Colon (tissue), 2 donors: ENCODE data around the gene AQP12A.
"Not testable (repeated sequence)": the region's sequence is repeated elsewhere in the genome, so short reads cannot be mapped to it uniquely, and the experiment has no call there.

ENCODE experiments used
- FAIRE-seq: peaks from 2 replicates; lab custom pipeline; 2012; peaks lifted over from hg19 to GRCh38; lab: Jason Lieb, UNC
- donor health status: control.
- donor health status: control.

Gene AQP12A, protein sequence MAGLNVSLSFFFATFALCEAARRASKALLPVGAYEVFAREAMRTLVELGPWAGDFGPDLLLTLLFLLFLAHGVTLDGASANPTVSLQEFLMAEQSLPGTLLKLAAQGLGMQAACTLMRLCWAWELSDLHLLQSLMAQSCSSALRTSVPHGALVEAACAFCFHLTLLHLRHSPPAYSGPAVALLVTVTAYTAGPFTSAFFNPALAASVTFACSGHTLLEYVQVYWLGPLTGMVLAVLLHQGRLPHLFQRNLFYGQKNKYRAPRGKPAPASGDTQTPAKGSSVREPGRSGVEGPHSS

GRCh38 chr2:240691631-240692420, at the start of gene AQP12A:
AQP12A (plus strand) TSS chr2:240691866; CDS start chr2:240691914, 48 bp downstream.
- not testable (repeated sequence) for FAIRE-seq

- no peak for FAIRE-seq
These were observed 49.4 kb upstream of the AQP12A start for GRCh38 chr2:240642061-240642805.

DNA sequence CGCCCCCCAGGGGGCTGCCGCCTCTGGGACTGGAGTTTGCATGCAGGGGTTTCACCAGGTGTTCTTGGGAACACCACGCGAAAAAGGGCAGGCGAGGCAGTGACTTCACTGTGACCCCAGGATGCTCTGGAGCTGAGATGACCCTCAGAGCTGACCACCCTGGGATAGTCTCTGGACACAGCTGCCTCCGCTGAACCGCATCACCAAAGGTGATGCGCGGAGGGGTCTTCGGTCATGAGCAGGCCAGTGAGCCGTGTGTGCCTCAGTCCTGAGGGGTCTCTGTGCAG, 48.9 kb upstream of the AQP12A start:
- no peak for FAIRE-seq

DNA sequence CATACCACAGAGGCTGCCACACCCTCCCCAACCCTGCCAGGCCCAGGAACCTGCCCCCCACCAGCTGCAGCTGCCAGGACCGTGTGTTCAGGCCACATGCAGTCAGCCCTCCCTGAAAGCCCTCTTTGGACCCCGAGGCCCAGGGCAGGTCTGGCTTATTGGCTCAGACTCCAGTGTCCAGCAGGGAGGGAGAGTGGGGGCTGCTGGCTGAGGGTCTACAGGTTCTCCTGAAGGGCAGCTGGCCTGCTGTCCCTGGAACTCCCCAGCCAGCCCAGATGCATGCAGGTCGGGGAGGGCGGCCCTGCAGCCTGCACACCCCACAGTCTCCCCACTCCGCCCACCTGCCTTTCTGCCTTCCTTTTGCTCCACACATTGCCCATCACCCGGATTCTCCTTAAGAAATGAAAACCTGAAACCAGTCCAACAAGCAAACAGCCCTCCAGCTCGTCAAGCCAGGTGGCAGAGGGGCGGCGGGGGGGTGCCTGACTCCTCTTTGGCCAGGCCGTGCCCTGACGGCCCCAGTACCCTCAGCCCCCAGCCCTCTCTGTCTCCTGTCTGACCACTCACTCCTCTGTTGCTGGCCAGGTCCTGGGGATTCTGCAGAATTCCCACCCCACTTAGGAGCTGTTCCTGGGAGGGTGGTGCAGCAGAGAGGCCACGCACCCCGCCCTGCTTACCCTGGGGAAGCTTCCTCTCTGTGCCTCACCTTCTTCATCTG, 48.4 kb upstream of the AQP12A start:
- FAIRE-seq, result no peak

DNA sequence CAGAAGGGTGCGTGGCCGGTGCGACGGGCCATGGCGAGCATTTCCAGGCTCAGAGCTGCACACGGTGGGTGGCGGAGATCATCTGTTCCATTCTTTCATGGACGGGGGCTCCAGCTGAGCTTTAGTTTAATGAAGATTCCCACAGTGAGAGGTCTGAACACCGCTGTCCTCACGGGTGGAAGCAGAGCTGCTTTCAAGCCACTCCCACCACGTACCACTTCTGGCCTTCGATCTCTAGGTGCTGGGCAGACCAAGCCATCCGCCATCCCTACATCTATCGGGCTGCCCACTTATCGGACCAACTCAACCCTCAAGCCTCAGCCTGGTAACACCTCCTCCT, 47.9 kb upstream of the AQP12A start:
- FAIRE-seq, result no peak

DNA sequence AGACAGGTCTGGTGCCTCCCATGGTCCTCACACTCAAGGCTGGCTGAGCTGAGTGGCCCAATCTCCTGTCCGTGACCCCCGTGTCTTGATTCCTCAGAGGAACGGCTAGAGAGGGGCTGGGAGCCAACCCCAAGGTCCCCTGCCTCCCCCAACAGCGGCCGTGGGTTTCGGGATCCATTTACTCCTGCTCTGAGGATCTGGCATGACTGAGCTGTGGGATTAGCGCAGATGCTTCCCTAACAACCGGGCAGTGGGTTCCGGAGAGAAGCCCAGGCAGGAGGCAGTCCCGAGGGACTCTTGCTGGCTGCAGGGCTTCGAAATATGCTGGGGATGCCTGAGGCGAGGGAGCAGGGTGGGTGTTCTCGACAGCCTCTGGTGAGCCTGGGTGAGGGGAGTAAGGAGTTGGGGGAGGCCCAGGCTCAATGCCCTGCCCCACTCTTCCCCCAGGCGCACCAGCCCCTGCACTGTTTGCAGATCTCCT, 47.5 kb upstream of the AQP12A start:
- FAIRE-seq, result no peak

- no peak for FAIRE-seq
These were observed 46.8 kb upstream of the AQP12A start for GRCh38 chr2:240644859-240645301.

- no peak for FAIRE-seq
These were observed 46.3 kb upstream of the AQP12A start for GRCh38 chr2:240645346-240645745.

DNA sequence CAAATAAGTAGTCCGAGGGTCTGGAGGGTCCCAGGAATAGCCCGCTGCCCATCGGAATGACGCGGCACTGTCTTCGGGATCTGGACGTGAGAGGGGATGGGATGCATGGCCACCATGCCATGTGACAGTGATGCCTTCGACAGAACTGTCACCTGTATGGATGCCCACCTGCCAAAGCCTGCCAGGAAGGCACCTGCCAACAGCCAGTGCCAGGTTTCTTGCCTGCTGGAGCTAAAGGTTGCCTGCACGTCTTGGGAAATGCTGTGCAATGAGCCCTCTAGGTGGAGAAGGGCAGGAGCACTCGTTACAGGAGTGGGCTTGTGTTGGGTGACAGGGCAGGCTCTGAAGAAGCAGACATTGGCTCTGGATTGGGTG, 45.9 kb upstream of the AQP12A start:
- FAIRE-seq, result no peak

- no peak for FAIRE-seq
These were observed 45.3 kb upstream of the AQP12A start for GRCh38 chr2:240646176-240646899.

DNA sequence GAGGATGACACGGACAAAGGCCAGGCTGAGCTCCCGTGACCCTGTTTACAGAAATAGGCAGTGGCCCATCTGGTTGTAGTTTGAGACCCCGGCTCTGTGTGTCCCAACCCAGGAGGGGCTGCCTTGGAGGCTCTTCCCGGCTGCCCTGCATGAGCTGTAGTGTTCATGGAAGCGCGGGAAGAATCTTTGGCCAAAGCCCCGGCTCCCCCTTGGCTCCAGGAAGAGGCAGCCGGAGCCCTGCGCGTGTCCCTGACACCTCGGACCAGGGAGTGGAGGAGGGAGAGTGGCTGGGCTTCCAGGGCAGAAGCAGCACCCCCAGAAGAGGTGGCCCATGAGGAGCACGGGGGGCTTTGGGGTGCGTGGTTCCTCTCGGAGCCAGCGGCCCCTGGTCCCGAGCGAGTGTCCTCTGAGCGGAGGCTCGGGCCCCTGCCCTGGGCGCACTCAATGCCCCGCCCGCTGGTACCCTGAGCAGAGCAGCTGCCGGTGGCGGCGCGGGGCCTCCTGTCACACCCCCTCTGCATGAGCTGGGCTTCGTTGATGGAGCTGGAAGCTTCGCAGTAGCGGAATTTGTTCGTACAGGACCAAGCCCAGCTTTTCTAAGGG, 44.7 kb upstream of the AQP12A start:
- FAIRE-seq, result no peak

GRCh38 chr2:240647503-240648154, 44.0 kb upstream of the AQP12A start:
- FAIRE-seq, result no peak

- no peak for FAIRE-seq
These were observed 43.5 kb upstream of the AQP12A start for GRCh38 chr2:240648155-240648649.

DNA sequence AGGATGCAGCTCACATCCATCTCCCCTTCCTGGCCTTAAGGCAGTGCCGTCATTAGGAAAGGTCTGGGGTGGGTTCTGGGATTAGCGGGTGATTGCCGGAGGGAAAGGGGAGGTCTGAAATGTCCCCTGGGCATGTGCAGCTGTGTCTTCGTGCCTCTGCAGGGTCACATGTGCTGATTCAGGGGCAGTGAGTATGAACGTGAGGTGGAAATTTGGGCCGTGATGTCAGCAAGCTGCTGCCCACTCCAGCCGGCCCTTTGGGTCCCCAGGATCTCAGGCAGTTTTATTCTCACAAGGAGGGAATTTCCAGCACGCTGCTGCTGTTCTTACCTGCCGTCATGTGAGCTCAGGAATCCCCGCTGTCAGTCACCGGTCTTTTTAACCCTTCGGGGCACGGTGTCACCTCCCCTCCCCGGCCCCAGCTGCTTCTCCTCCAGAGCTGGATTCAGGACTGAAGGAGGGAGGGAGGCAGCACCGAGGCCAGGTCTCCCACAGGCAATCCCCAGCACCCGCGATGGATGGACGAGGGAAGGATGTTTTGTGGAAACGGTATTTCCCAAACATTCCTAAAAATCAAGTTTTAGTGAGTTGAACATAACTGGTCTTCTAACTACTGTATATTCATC, 42.9 kb upstream of the AQP12A start:
- no peak for FAIRE-seq

GRCh38 chr2:240649331-240649730, 42.3 kb upstream of the AQP12A start:
- no peak for FAIRE-seq

DNA sequence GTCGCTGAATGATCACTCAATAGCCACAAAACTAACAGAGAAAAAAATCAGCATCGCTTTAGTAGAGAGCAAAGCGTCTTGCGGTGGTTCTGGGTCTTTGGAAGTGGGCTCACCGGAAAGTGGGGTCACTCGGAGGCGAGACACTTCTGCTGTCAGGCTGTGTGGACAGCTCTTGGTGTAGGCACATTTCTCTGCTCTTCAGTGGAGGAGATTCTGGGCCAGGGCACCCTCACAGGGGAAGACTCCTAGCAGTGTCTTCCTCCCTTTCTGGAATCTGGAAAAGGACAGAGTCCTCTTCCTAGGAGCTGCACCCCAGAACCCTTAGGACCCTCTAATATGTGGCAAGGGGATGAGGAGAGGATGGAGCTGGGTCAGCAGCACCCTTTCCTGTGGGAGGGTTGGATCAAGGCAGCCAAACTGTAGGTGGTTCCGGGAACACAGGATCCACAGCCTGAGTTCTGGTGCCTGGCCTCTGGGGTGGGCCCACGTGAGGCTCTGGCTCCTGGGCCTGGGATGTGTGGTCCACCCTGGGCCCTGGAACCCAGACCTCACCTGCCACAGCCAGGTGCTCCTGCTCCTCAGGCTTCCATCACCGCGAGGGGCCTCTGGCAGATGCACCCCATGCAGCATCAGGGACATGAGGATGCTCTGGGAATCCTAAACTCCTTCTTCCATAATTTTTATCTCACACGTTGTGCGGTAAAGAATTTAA, 41.3 kb upstream of the AQP12A start:
- FAIRE-seq, result no peak

GRCh38 chr2:240651185-240651584, 40.5 kb upstream of the AQP12A start:
- FAIRE-seq, result no peak

DNA sequence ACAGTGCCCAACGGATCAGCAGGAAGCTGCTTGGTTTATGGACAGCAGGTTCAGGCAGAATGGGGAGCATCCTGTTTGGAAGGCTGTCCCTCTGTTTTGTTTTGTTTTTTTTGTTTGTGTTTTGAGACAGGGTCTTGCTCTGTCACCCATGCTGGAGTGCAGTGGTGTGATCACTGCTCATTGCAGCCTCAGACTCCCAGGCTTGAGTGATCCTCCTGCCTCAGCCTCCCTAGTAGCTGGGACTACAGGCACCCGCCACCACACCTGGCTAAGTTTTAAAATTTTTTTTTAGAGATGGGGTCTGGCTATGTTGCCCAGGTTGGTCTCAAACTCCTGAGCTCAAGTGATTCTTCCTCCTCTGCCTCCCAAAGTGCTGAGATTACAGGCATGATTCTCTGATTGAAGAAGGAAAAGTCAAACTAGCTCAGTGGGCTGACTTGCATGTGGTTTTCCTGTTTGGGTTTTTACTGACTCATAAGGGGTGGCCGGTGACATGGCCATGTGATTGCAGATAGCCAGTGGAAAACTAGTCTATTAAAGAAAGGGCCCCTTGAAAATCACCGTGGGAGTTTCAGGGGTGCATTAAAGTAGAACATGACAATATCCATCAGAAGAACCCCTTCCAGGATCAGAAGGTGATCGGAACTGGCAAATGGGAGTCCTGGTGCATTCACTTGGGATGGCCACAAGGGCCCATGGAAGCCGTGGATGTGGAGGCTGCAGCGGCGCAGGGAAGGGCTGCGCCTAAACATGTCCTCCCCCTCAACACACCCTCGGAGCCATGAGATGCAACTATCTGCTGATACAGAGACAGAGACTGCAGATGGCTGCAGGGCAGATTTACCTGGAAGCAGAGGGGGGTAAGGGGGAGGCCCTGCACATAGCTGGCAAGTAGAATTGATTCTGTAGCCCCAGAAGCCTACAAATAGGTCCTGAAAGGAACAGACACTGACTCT, 35.5 kb upstream of the AQP12A start:
- no peak for FAIRE-seq
